Fibroblast of lung (primary cell): ENCODE results near the gene PPP2R2D. TPM values are rescaled to one million over a fixed set of nuclear protein-coding genes. Genes with fewer than 3 reads are reported as not detected.

Experiments used
- DNase-seq, 2 donors: peaks; one replicate each; pipeline versions ENCODE4 v3.0.0 to v3.0.0-alpha.2; 2010; ENCODE audit warnings: low read depth in 2 of 2
- H2AFZ ChIP-seq: 2 replicates; pipeline ENCODE4 v1.5.1; 2012; ENCODE audit warnings: low read length, control low read depth, inconsistent platforms
- H3K27ac ChIP-seq: 2 replicates; pipeline ENCODE4 v1.5.1; 2011; ENCODE audit warnings: low read length, control low read depth; ENCODE audit not compliant: insufficient read depth
- H3K27me3 ChIP-seq: 2 replicates; pipeline ENCODE4 v1.5.1; 2011; ENCODE audit warnings: mild to moderate bottlenecking, low read length; ENCODE audit not compliant: control insufficient read depth, insufficient read depth
- H3K36me3 ChIP-seq: 2 replicates; pipeline ENCODE4 v1.5.1; 2011; ENCODE audit warnings: low read length; ENCODE audit not compliant: control insufficient read depth, insufficient read depth
- H3K4me1 ChIP-seq: 2 replicates; pipeline ENCODE4 v1.5.1; 2011; ENCODE audit warnings: low read length; ENCODE audit not compliant: control insufficient read depth, insufficient read depth; ENCODE audit errors: extremely low read depth
- H3K4me2 ChIP-seq: 2 replicates; pipeline ENCODE4 v1.5.1; 2011; ENCODE audit warnings: low read length, control low read depth; ENCODE audit not compliant: insufficient read depth; ENCODE audit errors: extremely low read depth
- H3K4me3 ChIP-seq, 4 experiments: fragments of 200-600 bp in 1 of 4; sonication (generic) in 1 of 4; replicated peaks in 1 of 4; 2 replicates each; pipeline ENCODE4 v1.5.1; 2011 to 2016; ENCODE audit warnings: low read length in 4 of 4, low read depth in 3 of 4, mild to moderate bottlenecking in 3 of 4, control low read depth in 2 of 4, inconsistent platforms in 1 of 4, mixed read lengths in 1 of 4; ENCODE audit not compliant: insufficient read depth in 1 of 4; ENCODE audit errors: control extremely low read depth in 1 of 4
- H3K79me2 ChIP-seq: 2 replicates; pipeline ENCODE4 v1.5.1; 2012; ENCODE audit warnings: mild to moderate bottlenecking, low read length, inconsistent platforms; ENCODE audit not compliant: control insufficient read depth, insufficient read depth
- H3K9ac ChIP-seq: 2 replicates; pipeline ENCODE4 v1.5.1; 2011; ENCODE audit warnings: mild to moderate bottlenecking, low read length, control low read depth; ENCODE audit not compliant: insufficient read depth
- H3K9me3 ChIP-seq: 2 replicates; pipeline ENCODE4 v1.5.1; 2012; ENCODE audit warnings: low read depth, low read length; ENCODE audit not compliant: control insufficient read depth, insufficient read depth
- H4K20me1 ChIP-seq: 2 replicates; pipeline ENCODE4 v1.5.1; 2011; ENCODE audit warnings: low read length; ENCODE audit not compliant: control insufficient read depth, insufficient read depth; ENCODE audit errors: extremely low read depth
- EZH2 ChIP-seq: IDR thresholded peaks from 2 replicates; pipeline ENCODE4 v1.5.1; 2012; ENCODE audit warnings: low read length, control low read depth, mild to moderate bottlenecking; ENCODE audit errors: missing control alignments
- polyA plus RNA-seq, 2 donors: library from polyadenylated mRNA; depleted of rRNA in 1 of 2; stranded (reverse) in 1 of 2; unstranded in 1 of 2; fragments of >200 nt; gene quantifications; 2 replicates each; pipeline ENCODE4 v1.2.1, GENCODE V29; 2011 to 2012; ENCODE audit warnings: missing spikeins in 1 of 2
- total RNA-seq: library from RNA; depleted of rRNA; stranded (reverse); fragments of >200 nt; gene quantifications from 2 replicates; pipeline ENCODE4 v1.2.1, GENCODE V29; 2014
- TF ChIP-seq, protein P1 (sequence below), 2 donors: IDR thresholded peaks in 1 of 2; conservative IDR thresholded peaks in 1 of 2; 1 replicate in 1 of 2; 2 replicates in 1 of 2; pipeline ENCODE4 v1.5.1; 2011 to 2012; ENCODE audit warnings: low read length in 2 of 2, control low read depth in 1 of 2, inconsistent platforms in 1 of 2, low read depth in 1 of 2, mild to moderate bottlenecking in 1 of 2

Gene PPP2R2D
- total and polyA plus RNA-seq, 2 donors (not counting 1 experiment from before 2014, with no cell fraction given), result 23.3 to 25.4 TPM

DNA sequence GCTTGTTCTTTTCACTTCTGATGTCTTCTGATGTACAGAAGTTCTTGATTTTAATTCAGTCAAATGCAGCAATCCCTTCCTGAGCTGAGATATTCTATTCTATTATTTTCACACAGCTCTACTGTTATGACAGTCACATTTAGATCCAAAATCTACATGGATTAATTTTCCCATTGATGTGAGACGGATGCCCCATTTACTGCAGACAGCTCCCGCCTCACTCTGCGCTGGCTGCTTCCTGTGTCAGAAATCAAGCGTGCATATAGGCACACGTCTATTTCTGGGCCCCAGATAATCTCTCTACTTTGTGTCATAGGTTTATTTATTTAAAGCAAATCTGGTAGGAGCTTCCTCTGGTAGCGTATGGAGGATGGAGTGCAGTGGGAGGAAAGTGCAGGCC lies 74.2 kb downstream of the PPP2R2D start:
- DNase-seq, result no peak
- Histone ChIP-seq H3K9me3 (no peaks in the 10 kb centered on the region), H4K20me1 (no peaks in the 10 kb centered on the region), H3K27me3 (no peaks in the 10 kb centered on the region), H3K4me1 (peaks cover 3% of the 10 kb centered on the region), H3K36me3 (peaks cover 12% of the 10 kb centered on the region), H2AFZ (no peak overlapping the region), H3K9ac (no peak overlapping the region), H3K79me2 (peaks cover 81% of the 10 kb centered on the region), H3K27ac (no peak overlapping the region), H3K4me2 (no peak overlapping the region), H3K4me3 (no peak overlapping the region)
- no peak for TF ChIP-seq EZH2
- TF ChIP-seq, protein P1, sequence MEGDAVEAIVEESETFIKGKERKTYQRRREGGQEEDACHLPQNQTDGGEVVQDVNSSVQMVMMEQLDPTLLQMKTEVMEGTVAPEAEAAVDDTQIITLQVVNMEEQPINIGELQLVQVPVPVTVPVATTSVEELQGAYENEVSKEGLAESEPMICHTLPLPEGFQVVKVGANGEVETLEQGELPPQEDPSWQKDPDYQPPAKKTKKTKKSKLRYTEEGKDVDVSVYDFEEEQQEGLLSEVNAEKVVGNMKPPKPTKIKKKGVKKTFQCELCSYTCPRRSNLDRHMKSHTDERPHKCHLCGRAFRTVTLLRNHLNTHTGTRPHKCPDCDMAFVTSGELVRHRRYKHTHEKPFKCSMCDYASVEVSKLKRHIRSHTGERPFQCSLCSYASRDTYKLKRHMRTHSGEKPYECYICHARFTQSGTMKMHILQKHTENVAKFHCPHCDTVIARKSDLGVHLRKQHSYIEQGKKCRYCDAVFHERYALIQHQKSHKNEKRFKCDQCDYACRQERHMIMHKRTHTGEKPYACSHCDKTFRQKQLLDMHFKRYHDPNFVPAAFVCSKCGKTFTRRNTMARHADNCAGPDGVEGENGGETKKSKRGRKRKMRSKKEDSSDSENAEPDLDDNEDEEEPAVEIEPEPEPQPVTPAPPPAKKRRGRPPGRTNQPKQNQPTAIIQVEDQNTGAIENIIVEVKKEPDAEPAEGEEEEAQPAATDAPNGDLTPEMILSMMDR (conservative IDR thresholded peaks at IDR 0.05 in 1 of 2, IDR thresholded peaks at IDR 0.05 in 1 of 2; ENCODE audit: low read depth in 1 of 2, low read length in 2 of 2), result no peak

DNA sequence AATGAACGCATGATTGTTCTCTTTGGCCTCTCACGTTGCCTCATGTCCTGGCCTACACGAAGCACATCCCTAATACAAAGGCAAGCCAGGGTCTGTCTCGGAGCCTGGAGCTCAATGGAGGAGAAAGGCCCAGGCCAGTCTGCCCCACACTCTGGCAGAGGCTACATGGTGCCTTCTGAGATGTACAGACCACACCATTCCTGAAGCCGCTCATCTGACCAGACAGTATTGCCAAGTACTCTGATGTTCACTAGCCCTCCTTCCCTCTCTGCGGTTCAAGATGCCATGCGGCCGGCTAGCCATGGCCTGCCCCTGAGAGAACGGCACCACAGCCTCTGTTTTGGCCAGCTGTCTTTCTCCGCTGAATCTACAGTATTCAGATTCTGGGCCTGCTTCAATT lies 75.0 kb downstream of the PPP2R2D start:
- Histone ChIP-seq H3K4me3 (no peak overlapping the region), H3K9me3 (no peaks in the 10 kb centered on the region), H3K27ac (no peak overlapping the region), H3K36me3 (peaks cover 10% of the 10 kb centered on the region), H2AFZ (no peak overlapping the region), H3K79me2 (peaks cover 88% of the 10 kb centered on the region), H3K9ac (no peak overlapping the region), H3K27me3 (no peaks in the 10 kb centered on the region), H4K20me1 (no peaks in the 10 kb centered on the region), H3K4me1 (peaks cover 3% of the 10 kb centered on the region), H3K4me2 (no peak overlapping the region)
- no peak for DNase-seq
- TF ChIP-seq, protein P1 (conservative IDR thresholded peaks at IDR 0.05 in 1 of 2, IDR thresholded peaks at IDR 0.05 in 1 of 2; ENCODE audit: low read depth in 1 of 2, low read length in 2 of 2), result no peak
- TF ChIP-seq EZH2, result no peak

DNA sequence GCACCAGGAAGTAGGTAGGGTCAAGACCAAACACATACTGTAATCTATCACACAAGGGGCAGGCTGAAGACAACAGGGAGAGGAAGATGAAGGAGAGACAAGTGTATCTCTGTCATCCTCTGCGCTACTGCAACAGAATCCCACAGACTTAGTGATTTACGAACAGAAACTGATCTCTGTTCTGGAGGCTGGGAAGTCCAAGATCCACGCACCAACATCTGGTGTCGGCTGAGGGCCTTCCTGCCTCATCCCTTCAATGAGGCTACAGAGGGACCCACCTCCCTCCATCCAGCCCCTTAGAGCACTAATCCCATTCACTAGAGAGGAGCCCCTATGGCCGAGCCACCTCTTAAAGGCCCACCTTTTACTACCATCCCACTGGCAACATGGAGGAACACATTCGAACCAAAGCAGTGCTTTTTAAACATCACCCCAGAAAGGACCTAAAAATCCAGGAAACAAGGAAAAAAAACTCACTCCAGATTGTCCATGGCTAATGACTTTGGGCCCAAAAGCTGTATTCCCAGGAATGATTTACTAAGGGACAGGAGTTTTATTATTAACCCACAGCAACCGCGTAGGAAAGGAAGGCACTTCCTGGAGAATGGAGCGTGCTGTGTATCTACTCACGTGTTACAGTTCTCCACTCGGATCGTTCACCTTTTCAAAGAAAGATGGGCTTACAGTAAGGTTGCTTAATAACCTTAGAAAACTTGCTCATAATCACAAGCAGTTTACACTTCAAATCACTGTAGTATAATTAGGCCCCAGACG lies 76.7 kb downstream of the PPP2R2D start:
- Histone ChIP-seq H2AFZ (no peak overlapping the region), H3K9me3 (no peaks in the 10 kb centered on the region), H3K4me3 (no peak overlapping the region), H4K20me1 (no peaks in the 10 kb centered on the region), H3K27me3 (no peaks in the 10 kb centered on the region), H3K79me2 (peaks cover 85% of the 10 kb centered on the region), H3K9ac (no peak overlapping the region), H3K36me3 (peaks cover 2% of the 10 kb centered on the region), H3K4me1 (peaks cover 3% of the 10 kb centered on the region), H3K4me2 (no peak overlapping the region), H3K27ac (no peak overlapping the region)
- TF ChIP-seq EZH2, result no peak
- TF ChIP-seq, protein P1 (conservative IDR thresholded peaks at IDR 0.05 in 1 of 2, IDR thresholded peaks at IDR 0.05 in 1 of 2; ENCODE audit: low read depth in 1 of 2, low read length in 2 of 2), result no peak
- DNase-seq, result no peak
